MM.1S (cell line): ENCODE results near the gene OTULINL.
A peak's percentile ranks its signal among the peaks of the same experiment; 100 is the strongest.

Experiments
- DNase-seq: peaks from one replicate; pipeline ENCODE4 v3.0.0-alpha.2; 2015
- H2AFZ ChIP-seq: fragments of 300-600 bp; sonication (generic); 2 replicates; pipeline ENCODE4 v1.6.0; 2016; ENCODE audit warnings: antibody characterized with exemption, low read length
- H3F3A ChIP-seq: fragments of 300-600 bp; sonication (generic); 2 replicates; pipeline ENCODE4 v1.6.1; 2016; ENCODE audit warnings: mild to moderate bottlenecking, antibody characterized with exemption, low read length, moderate library complexity, mixed read lengths; ENCODE audit not compliant: insufficient read depth
- H3K27ac ChIP-seq: fragments of 300-600 bp; sonication (generic); 2 replicates; pipeline ENCODE4 v1.5.1; 2016; ENCODE audit warnings: mild to moderate bottlenecking, low read length
- H3K27me3 ChIP-seq: fragments of 300-600 bp; sonication (generic); replicated peaks from 2 replicates; pipeline ENCODE4 v1.6.0; 2016; ENCODE audit warnings: low read length; ENCODE audit not compliant: insufficient read depth
- H3K36me3 ChIP-seq: fragments of 300-600 bp; sonication (generic); replicated peaks from 2 replicates; pipeline ENCODE4 v1.6.1; 2016; ENCODE audit warnings: mild to moderate bottlenecking, low read length, mixed read lengths; ENCODE audit not compliant: insufficient read depth
- H3K4me1 ChIP-seq: fragments of 300-600 bp; sonication (generic); 2 replicates; pipeline ENCODE4 v1.6.1; 2016; ENCODE audit warnings: low read length, mixed read lengths
- H3K4me2 ChIP-seq: fragments of 300-600 bp; sonication (generic); 2 replicates; pipeline ENCODE4 v1.6.0; 2016; ENCODE audit warnings: low read depth, low read length
- H3K4me3 ChIP-seq: fragments of 300-600 bp; sonication (generic); 2 replicates; pipeline ENCODE4 v1.5.1; 2016; ENCODE audit warnings: low read length, mixed read lengths
- H3K79me2 ChIP-seq: fragments of 300-600 bp; sonication (generic); 2 replicates; pipeline ENCODE4 v1.6.1; 2016; ENCODE audit warnings: mixed run types, low read length, mixed read lengths
- H3K9ac ChIP-seq: fragments of 300-600 bp; sonication (generic); 2 replicates; pipeline ENCODE4 v1.6.1; 2016; ENCODE audit warnings: low read length, mixed read lengths
- H3K9me2 ChIP-seq: fragments of 300-600 bp; sonication (generic); replicated peaks from 2 replicates; pipeline ENCODE4 v1.6.1; 2016; ENCODE audit warnings: mild to moderate bottlenecking, low read length, mixed read lengths; ENCODE audit not compliant: insufficient read depth
- H3K9me3 ChIP-seq: fragments of 300-600 bp; sonication (generic); replicated peaks from 2 replicates; pipeline ENCODE4 v1.6.1; 2016; ENCODE audit warnings: mild to moderate bottlenecking, low read length, mixed read lengths; ENCODE audit not compliant: insufficient read depth
- H4K20me1 ChIP-seq: fragments of 300-600 bp; sonication (generic); 2 replicates; pipeline ENCODE4 v1.6.1; 2016; ENCODE audit warnings: mild to moderate bottlenecking, low read length, moderate library complexity, mixed read lengths; ENCODE audit not compliant: insufficient read depth
- EZH2 ChIP-seq: fragments of 300-600 bp; sonication (generic); optimal IDR thresholded peaks from 2 replicates; pipeline ENCODE3; 2017; ENCODE audit warnings: low read depth, mild to moderate bottlenecking, antibody characterized with exemption, low read length, mixed read lengths
- EZH2phosphoT487 ChIP-seq: fragments of 300-600 bp; sonication (generic); IDR thresholded peaks from 2 replicates; pipeline ENCODE4 v1.6.1; 2018; ENCODE audit warnings: antibody characterized with exemption, low read length
- TF ChIP-seq, protein P1 (sequence below): fragments of 300-600 bp; sonication (generic); IDR thresholded peaks from 2 replicates; pipeline ENCODE4 v1.5.1; 2016; ENCODE audit warnings: antibody characterized with exemption, low read length, mixed read lengths

OTULINL gene

DNA sequence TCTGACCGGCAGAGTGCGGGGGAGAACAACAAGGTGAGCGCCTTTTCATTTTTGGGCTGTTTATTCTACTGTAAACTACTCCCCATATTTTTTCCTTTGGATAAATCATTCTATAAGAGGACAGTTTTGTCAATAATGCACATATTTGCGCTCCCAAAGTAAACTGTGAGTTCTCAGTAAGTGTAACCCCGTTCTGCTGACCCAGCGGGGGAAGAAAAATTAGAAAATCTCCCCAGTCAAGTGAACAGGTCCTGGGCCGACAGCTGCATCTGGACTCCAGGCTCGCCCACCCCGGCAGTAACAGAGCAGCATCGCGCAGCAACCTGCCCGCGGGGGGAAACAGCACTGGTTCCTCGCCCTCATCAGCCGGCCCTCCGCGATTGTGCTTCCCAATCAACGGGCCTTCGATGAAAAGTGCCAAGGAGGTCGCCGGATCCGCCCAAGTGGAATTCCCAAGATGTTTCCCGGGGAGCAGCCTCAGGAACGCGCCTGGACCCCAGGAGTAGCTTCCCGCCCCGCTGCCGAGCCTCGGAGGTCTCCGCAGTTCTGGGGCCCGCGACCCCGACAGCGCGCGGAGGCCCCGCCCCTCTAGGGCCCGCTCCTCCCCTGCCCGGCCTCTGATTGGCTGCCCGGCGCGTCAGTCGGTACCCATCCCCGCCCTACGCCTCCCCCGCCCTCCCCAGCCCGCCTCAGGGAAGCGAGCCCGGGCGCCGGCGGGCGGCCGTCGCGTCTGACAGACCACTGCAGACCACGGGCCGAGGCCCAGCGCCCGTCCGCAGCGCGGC lies at the start of gene OTULINL:
Gene OTULINL, plus strand, starts transcription at position 687 of the 785 bp plus-strand sequence. CDS start 103 bp downstream, outside the sequence.
- TF ChIP-seq, protein P1, sequence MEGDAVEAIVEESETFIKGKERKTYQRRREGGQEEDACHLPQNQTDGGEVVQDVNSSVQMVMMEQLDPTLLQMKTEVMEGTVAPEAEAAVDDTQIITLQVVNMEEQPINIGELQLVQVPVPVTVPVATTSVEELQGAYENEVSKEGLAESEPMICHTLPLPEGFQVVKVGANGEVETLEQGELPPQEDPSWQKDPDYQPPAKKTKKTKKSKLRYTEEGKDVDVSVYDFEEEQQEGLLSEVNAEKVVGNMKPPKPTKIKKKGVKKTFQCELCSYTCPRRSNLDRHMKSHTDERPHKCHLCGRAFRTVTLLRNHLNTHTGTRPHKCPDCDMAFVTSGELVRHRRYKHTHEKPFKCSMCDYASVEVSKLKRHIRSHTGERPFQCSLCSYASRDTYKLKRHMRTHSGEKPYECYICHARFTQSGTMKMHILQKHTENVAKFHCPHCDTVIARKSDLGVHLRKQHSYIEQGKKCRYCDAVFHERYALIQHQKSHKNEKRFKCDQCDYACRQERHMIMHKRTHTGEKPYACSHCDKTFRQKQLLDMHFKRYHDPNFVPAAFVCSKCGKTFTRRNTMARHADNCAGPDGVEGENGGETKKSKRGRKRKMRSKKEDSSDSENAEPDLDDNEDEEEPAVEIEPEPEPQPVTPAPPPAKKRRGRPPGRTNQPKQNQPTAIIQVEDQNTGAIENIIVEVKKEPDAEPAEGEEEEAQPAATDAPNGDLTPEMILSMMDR: no peak
- TF ChIP-seq EZH2: no peak
- no peak for TF ChIP-seq EZH2phosphoT487
- Histone ChIP-seq H3F3A (no peaks in the 10 kb centered on the region), H4K20me1 (no peaks in the 10 kb centered on the region), H3K4me2 (peak within 1 kb of the TSS; percentile 95), H2AFZ (peak within 1 kb of the TSS; percentile 96), H3K27ac (peak within 1 kb of the TSS; percentile 62; the same call in 1 of the 2 replicates), H3K9me3 (no peaks in the 10 kb centered on the region), H3K36me3 (no peaks in the 10 kb centered on the region), H3K9ac (peak within 1 kb of the TSS; percentile 87), H3K27me3 (no peaks in the 10 kb centered on the region), H3K9me2 (no peaks in the 10 kb centered on the region), H3K79me2 (peaks cover 44% of the 10 kb centered on the region), H3K4me3 (peak within 1 kb of the TSS; percentile 88), H3K4me1 (peaks cover 10% of the 10 kb centered on the region; the same call in 1 of the 2 replicates)
- DNase-seq: peak; percentile 81

DNA sequence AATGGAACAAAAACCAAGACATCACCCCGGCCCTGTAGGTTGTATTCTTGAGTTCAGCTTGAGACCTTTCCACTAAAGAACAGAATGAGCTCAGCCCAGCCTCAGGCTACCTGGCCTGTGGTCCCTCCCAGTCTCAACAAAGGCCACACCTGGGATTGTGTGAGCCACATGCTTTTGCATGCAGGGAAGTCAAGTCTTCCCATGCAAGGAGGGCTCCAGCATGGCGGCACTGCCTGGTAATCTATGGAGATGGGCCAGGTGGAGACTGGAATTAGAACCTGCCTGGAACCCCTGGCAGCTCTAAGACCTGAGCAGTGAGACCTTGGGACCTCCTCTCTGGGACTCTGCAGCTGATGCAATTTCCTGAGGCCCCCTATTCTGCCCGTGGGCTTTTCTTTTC lies 49.4 kb upstream of the OTULINL start:
- Histone ChIP-seq H3K79me2 (no peaks in the 10 kb centered on the region), H3K9ac (no peak overlapping the region), H3K4me1 (no peaks in the 10 kb centered on the region), H2AFZ (no peak overlapping the region), H3K27me3 (no peaks in the 10 kb centered on the region), H3K27ac (no peak overlapping the region), H3F3A (no peaks in the 10 kb centered on the region), H3K4me3 (no peak overlapping the region), H3K9me2 (no peaks in the 10 kb centered on the region), H3K9me3 (no peaks in the 10 kb centered on the region), H4K20me1 (no peaks in the 10 kb centered on the region), H3K4me2 (no peak overlapping the region), H3K36me3 (no peaks in the 10 kb centered on the region)
- TF ChIP-seq EZH2 (no peak), EZH2phosphoT487 (no peak)
- TF ChIP-seq, protein P1: no peak
- no peak for DNase-seq

DNA sequence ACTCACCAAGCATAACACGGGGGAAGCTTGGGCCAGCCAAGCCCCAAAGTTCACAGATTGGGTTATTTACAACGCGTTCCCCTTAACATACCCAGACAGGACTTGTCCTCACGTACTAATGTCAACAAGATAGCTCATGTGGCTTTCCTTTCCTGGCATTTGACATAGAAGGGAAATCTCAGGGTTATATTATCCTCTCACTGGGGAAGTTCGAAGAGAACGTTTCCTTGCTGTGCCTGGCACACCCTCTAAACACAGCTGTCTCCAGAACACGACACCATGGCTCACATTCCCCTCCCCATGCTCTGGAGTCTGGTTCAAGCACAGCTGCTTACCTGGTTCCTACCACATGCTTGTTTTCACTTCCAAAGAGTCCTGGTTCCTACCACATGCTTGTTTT lies 46.8 kb upstream of the OTULINL start:
- TF ChIP-seq EZH2 (no peak), EZH2phosphoT487 (no peak)
- TF ChIP-seq, protein P1: no peak
- Histone ChIP-seq H3K27ac (no peak overlapping the region), H3K4me3 (no peak overlapping the region), H4K20me1 (no peaks in the 10 kb centered on the region), H3K79me2 (no peaks in the 10 kb centered on the region), H3K9me3 (no peaks in the 10 kb centered on the region), H3K27me3 (no peaks in the 10 kb centered on the region), H2AFZ (no peak overlapping the region), H3K4me2 (no peak overlapping the region), H3K36me3 (no peaks in the 10 kb centered on the region), H3K9me2 (no peaks in the 10 kb centered on the region), H3F3A (no peaks in the 10 kb centered on the region), H3K4me1 (no peaks in the 10 kb centered on the region), H3K9ac (no peak overlapping the region)
- no peak for DNase-seq
